ENCODE measurements around the gene CRX. TPM values are rescaled to one million over a fixed set of nuclear protein-coding genes. Genes with fewer than 3 reads are reported as not detected.
A peak's percentile ranks its signal among the peaks of the same experiment; 100 is the strongest.
"Not testable (repeated sequence)": the region's sequence is repeated elsewhere in the genome, so short reads cannot be mapped to it uniquely, and the experiment has no call there.

CRX gene
- total RNA-seq, 1 donor from 2014 or later = not detected

GRCh38 chr19:47859838-47860237 lies 38.1 kb downstream of the CRX start:
- not testable (repeated sequence) for DNase-seq (ENCODE audit: low read depth, low spot score)

- DNase-seq (ENCODE audit: low read depth, low spot score) = no peak
Measured at GRCh38 chr19:47860602-47861297, 39.0 kb downstream of the CRX start.

- no peak for DNase-seq (ENCODE audit: low read depth, low spot score)
Measured at GRCh38 chr19:47861630-47862029, 39.9 kb downstream of the CRX start.

- peak; percentile 20 for DNase-seq (ENCODE audit: low read depth, low spot score)
Measured at GRCh38 chr19:47863514-47863936, 41.8 kb downstream of the CRX start.

- no peak for DNase-seq (ENCODE audit: low read depth, low spot score)
Measured at GRCh38 chr19:47865166-47865565, 43.4 kb downstream of the CRX start.

- no peak for DNase-seq (ENCODE audit: low read depth, low spot score)
Measured at GRCh38 chr19:47878906-47879305, 57.2 kb downstream of the CRX start.

- DNase-seq (ENCODE audit: low read depth, low spot score) = not testable (repeated sequence)
Measured at GRCh38 chr19:47879385-47879784, 57.6 kb downstream of the CRX start.

- DNase-seq (ENCODE audit: low read depth, low spot score) = no peak
Measured at GRCh38 chr19:47881757-47882156, 60.0 kb downstream of the CRX start.

GRCh38 chr19:47882890-47883289 lies 61.2 kb downstream of the CRX start:
- no peak for DNase-seq (ENCODE audit: low read depth, low spot score)

GRCh38 chr19:47885067-47885463 lies 63.3 kb downstream of the CRX start:
- no peak for DNase-seq (ENCODE audit: low read depth, low spot score)

- DNase-seq (ENCODE audit: low read depth, low spot score) = no peak
Measured at GRCh38 chr19:47886010-47886559, 64.3 kb downstream of the CRX start, which contains the start of gene SULT2A1. TSS of gene SULT2A1 (minus strand) at chr19:47886315. CDS start at chr19:47886257, 58 bp downstream.

GRCh38 chr19:47890865-47891621 lies 69.3 kb downstream of the CRX start:
- no peak for DNase-seq (ENCODE audit: low read depth, low spot score)

GRCh38 chr19:47891622-47891922 lies 69.8 kb downstream of the CRX start:
- no peak for DNase-seq (ENCODE audit: low read depth, low spot score)

GRCh38 chr19:47891923-47892666 lies 70.4 kb downstream of the CRX start:
- peak; percentile 7 for DNase-seq (ENCODE audit: low read depth, low spot score)

Other genes starting within 250 kb of the CRX start
- gene ZNF541, start 248.8 kb upstream of the CRX start, total RNA-seq = 0.07 TPM in 1 of 2 replicates, not detected in the other
- 4.2 and 5.4 TPM in 2 replicates for gene BICRA, start 212.8 kb upstream of the CRX start, total RNA-seq
- gene EHD2, start 108.5 kb upstream of the CRX start, total RNA-seq = 97.5 and 98.8 TPM in 2 replicates
- 73.4 and 129 TPM in 2 replicates for gene NOP53, start 76.4 kb upstream of the CRX start, total RNA-seq
- gene SELENOW, start 43.2 kb upstream of the CRX start, total RNA-seq = 212 and 296 TPM in 2 replicates
- not detected in 2 replicates for gene TPRX1, start 17.4 kb upstream of the CRX start, total RNA-seq
- not detected in 2 replicates for gene TPRX2, start 37.3 kb downstream of the CRX start, total RNA-seq
- gene SULT2A1, start 64.4 kb downstream of the CRX start, total RNA-seq = not detected in 2 replicates
- gene BSPH1, start 170.2 kb downstream of the CRX start, total RNA-seq = not detected in 2 replicates
- not detected in 2 replicates for gene ELSPBP1, start 172.7 kb downstream of the CRX start, total RNA-seq
- gene CABP5, start 222.1 kb downstream of the CRX start, total RNA-seq = not detected in 2 replicates

All from pulmonary artery endothelial cell (primary cell).